ENCODE results near the gene MIOX.

MIOX gene

GRCh38 chr22:50498322-50498890, 11.7 kb downstream of the MIOX start:
- peak; percentile 4 for DNase-seq

GRCh38 chr22:50500452-50500851, 13.8 kb downstream of the MIOX start:
- DNase-seq = no peak

GRCh38 chr22:50502096-50502495, 15.4 kb downstream of the MIOX start:
- DNase-seq = no peak

- no peak for DNase-seq
Observed at GRCh38 chr22:50502628-50503474, 16.2 kb downstream of the MIOX start.

GRCh38 chr22:50503475-50504145, 17.0 kb downstream of the MIOX start:
- no peak for DNase-seq

- no peak for DNase-seq
Observed at GRCh38 chr22:50504369-50505211, 17.9 kb downstream of the MIOX start.

GRCh38 chr22:50505276-50505775, 18.7 kb downstream of the MIOX start:
- no peak for DNase-seq

- no peak for DNase-seq
Observed at GRCh38 chr22:50505776-50506610, 19.3 kb downstream of the MIOX start.

- no peak for DNase-seq
Observed at GRCh38 chr22:50506611-50507420, 20.2 kb downstream of the MIOX start.

- DNase-seq = peak; percentile 63
Observed at GRCh38 chr22:50507421-50507990, 20.8 kb downstream of the MIOX start, which contains the start of gene LMF2. TSS of gene LMF2 (minus strand) at chr22:50507702. CDS start at chr22:50507675, 27 bp downstream.

- DNase-seq = peak; percentile 73
Observed at GRCh38 chr22:50507991-50508884, 21.6 kb downstream of the MIOX start, which contains the start of gene NCAPH2. TSS of gene NCAPH2 (plus strand) at chr22:50508224. CDS start at chr22:50508338, 114 bp downstream.

- DNase-seq = no peak
Observed at GRCh38 chr22:50508897-50509296, 22.2 kb downstream of the MIOX start.

GRCh38 chr22:50513175-50513574, 26.5 kb downstream of the MIOX start:
- DNase-seq = no peak

- DNase-seq = no peak
Observed at GRCh38 chr22:50516068-50516467, 29.4 kb downstream of the MIOX start.

- DNase-seq = no peak
Observed at GRCh38 chr22:50516891-50517290, 30.2 kb downstream of the MIOX start.

- DNase-seq = no peak
Observed at GRCh38 chr22:50517495-50518260, 31.0 kb downstream of the MIOX start.

- no peak for DNase-seq
Observed at GRCh38 chr22:50518606-50519005, 31.9 kb downstream of the MIOX start.

GRCh38 chr22:50519151-50519550, 32.5 kb downstream of the MIOX start:
- DNase-seq = no peak

Measured in NCI-H1092 treated with DMSO at 0.1 percent for 48 hours (cell line).